Measurements from ENCODE around the gene AATK. TPM values are rescaled to one million over a fixed set of nuclear protein-coding genes. Genes with fewer than 3 reads are reported as not detected.

Gene AATK
- total and polyA plus RNA-seq, 4 donors, result 9.6 to 54.6 (median 23.7) TPM

GRCh38 chr17:81140695-81141094 lies 25.3 kb downstream of the AATK start:
- no peak overlapping the region for H3K27ac ChIP-seq (ENCODE audit: low read depth in 1 of 2, low read length in 1 of 2)
- no peaks in the 10 kb centered on the region for H3K27me3 ChIP-seq (ENCODE audit: control insufficient read depth in 3 of 3, insufficient read depth in 3 of 3, low read length in 2 of 3)
- WGBS, 2 donors, result 95 to 97% methylated on average over 28 to 37 of the region's 37 CpGs
- H3K9ac ChIP-seq (ENCODE audit: insufficient read depth in 1 of 2, low read length in 2 of 2), result no peak overlapping the region
- no peaks in the 10 kb centered on the region for H3K9me3 ChIP-seq (ENCODE audit: control insufficient read depth in 4 of 4, insufficient read depth in 3 of 4, low read length in 3 of 4)
- H3K4me1 ChIP-seq (ENCODE audit: control insufficient read depth in 5 of 5, insufficient read depth in 5 of 5, low read length in 5 of 5), result peaks cover 0 to 2% (median 0%) of the 10 kb centered on the region in 5 donors
- H3K36me3 ChIP-seq (ENCODE audit: control insufficient read depth in 4 of 4, insufficient read depth in 4 of 4, low read length in 4 of 4), result no peaks in the 10 kb centered on the region
- DNase-seq, result no peak
- no peak for TF ChIP-seq CTCF (IDR thresholded peaks at IDR 0.05; ENCODE audit: control extremely low read depth, extremely low read depth)
- H3K4me3 ChIP-seq, result no peak overlapping the region
- no peak for ATAC-seq (ENCODE audit: insufficient read depth, low FRiP score)

- no peak overlapping the region for H3K27ac ChIP-seq (ENCODE audit: low read depth in 1 of 2, low read length in 1 of 2)
- peaks cover 0 to 2% (median 0%) of the 10 kb centered on the region in 5 donors for H3K4me1 ChIP-seq (ENCODE audit: control insufficient read depth in 5 of 5, insufficient read depth in 5 of 5, low read length in 5 of 5)
- 71 to 88% methylated on average over 8 of the region's 8 CpGs for WGBS, 2 donors
- no peak overlapping the region for H3K4me3 ChIP-seq
- no peaks in the 10 kb centered on the region for H3K36me3 ChIP-seq (ENCODE audit: control insufficient read depth in 4 of 4, insufficient read depth in 4 of 4, low read length in 4 of 4)
- no peak for TF ChIP-seq CTCF (IDR thresholded peaks at IDR 0.05; ENCODE audit: control extremely low read depth, extremely low read depth)
- no peaks in the 10 kb centered on the region for H3K9me3 ChIP-seq (ENCODE audit: control insufficient read depth in 4 of 4, insufficient read depth in 3 of 4, low read length in 3 of 4)
- no peak for DNase-seq
- no peak for ATAC-seq (ENCODE audit: insufficient read depth, low FRiP score)
- no peak overlapping the region for H3K9ac ChIP-seq (ENCODE audit: insufficient read depth in 1 of 2, low read length in 2 of 2)
- H3K27me3 ChIP-seq (ENCODE audit: control insufficient read depth in 3 of 3, insufficient read depth in 3 of 3, low read length in 2 of 3), result no peaks in the 10 kb centered on the region
Observed at GRCh38 chr17:81140018-81140417, 26.0 kb downstream of the AATK start.

- Histone ChIP-seq H3K27me3 (ENCODE audit: control insufficient read depth in 3 of 3, insufficient read depth in 3 of 3, low read length in 2 of 3) (no peaks in the 10 kb centered on the region), H3K27ac (ENCODE audit: low read depth in 1 of 2, low read length in 1 of 2) (no peak overlapping the region), H3K9ac (ENCODE audit: insufficient read depth in 1 of 2, low read length in 2 of 2) (no peak overlapping the region), H3K4me3 (no peak overlapping the region), H3K4me1 (ENCODE audit: control insufficient read depth in 5 of 5, insufficient read depth in 5 of 5, low read length in 5 of 5) (peaks cover 0 to 2% (median 0%) of the 10 kb centered on the region in 5 donors), H3K36me3 (ENCODE audit: control insufficient read depth in 4 of 4, insufficient read depth in 4 of 4, low read length in 4 of 4) (no peaks in the 10 kb centered on the region), H3K9me3 (ENCODE audit: control insufficient read depth in 4 of 4, insufficient read depth in 3 of 4, low read length in 3 of 4) (no peaks in the 10 kb centered on the region)
- DNase-seq, result no peak
- no peak for TF ChIP-seq CTCF (IDR thresholded peaks at IDR 0.05; ENCODE audit: control extremely low read depth, extremely low read depth)
- ATAC-seq (ENCODE audit: insufficient read depth, low FRiP score), result no peak
- WGBS, 2 donors, result 86 to 96% methylated on average over 8 of the region's 8 CpGs
Observed at GRCh38 chr17:81139428-81139827, 26.6 kb downstream of the AATK start.

GRCh38 chr17:81138500-81138899 lies 27.5 kb downstream of the AATK start:
- DNase-seq, result no peak

More at GRCh38 chr17:81138500-81138899, 27.5 kb downstream of the AATK start:
- Histone ChIP-seq H3K27me3 (ENCODE audit: control insufficient read depth in 3 of 3, insufficient read depth in 3 of 3, low read length in 2 of 3) (no peaks in the 10 kb centered on the region), H3K9me3 (ENCODE audit: control insufficient read depth in 4 of 4, insufficient read depth in 3 of 4, low read length in 3 of 4) (no peaks in the 10 kb centered on the region), H3K9ac (ENCODE audit: insufficient read depth in 1 of 2, low read length in 2 of 2) (no peak overlapping the region), H3K36me3 (ENCODE audit: control insufficient read depth in 4 of 4, insufficient read depth in 4 of 4, low read length in 4 of 4) (peaks cover 0 to 2% (median 0%) of the 10 kb centered on the region in 4 donors), H3K4me1 (ENCODE audit: control insufficient read depth in 5 of 5, insufficient read depth in 5 of 5, low read length in 5 of 5) (peaks cover 0 to 2% (median 0%) of the 10 kb centered on the region in 5 donors), H3K27ac (ENCODE audit: low read depth in 1 of 2, low read length in 1 of 2) (no peak overlapping the region), H3K4me3 (no peak overlapping the region)
- ATAC-seq (ENCODE audit: insufficient read depth, low FRiP score), result no peak
- no peak for TF ChIP-seq CTCF (IDR thresholded peaks at IDR 0.05; ENCODE audit: control extremely low read depth, extremely low read depth)
- 93 to 94% methylated on average over 25 of the region's 25 CpGs for WGBS, 2 donors
